GM19463 (cell line): ENCODE measurements around the gene ETFA.
A peak's percentile ranks its signal among the peaks of the same experiment; 100 is the strongest.
"Not testable (repeated sequence)": the region's sequence is repeated elsewhere in the genome, so short reads cannot be mapped to it uniquely, and the experiment has no call there.

ENCODE experiments used
- ATAC-seq: cut with Tn5 transposase; IDR thresholded peaks from one replicate; pipeline ENCODE4 v1.9.1; 2021; ENCODE audit warnings: mild to moderate bottlenecking, moderate library complexity; ENCODE audit not compliant: unreplicated experiment

Gene ETFA

GRCh38 chr15:76327191-76328105 lies 16.2 kb upstream of the ETFA start:
- no peak for ATAC-seq

GRCh38 chr15:76325704-76326103 lies 14.4 kb upstream of the ETFA start:
- no peak for ATAC-seq

GRCh38 chr15:76324066-76324465 lies 12.8 kb upstream of the ETFA start:
- ATAC-seq: no peak

GRCh38 chr15:76321602-76322001 lies 10.3 kb upstream of the ETFA start:
- ATAC-seq: no peak

GRCh38 chr15:76321171-76321570 lies 9.9 kb upstream of the ETFA start:
- ATAC-seq: no peak

GRCh38 chr15:76320012-76320411 lies 8.7 kb upstream of the ETFA start:
- no peak for ATAC-seq

GRCh38 chr15:76313731-76314130 lies 2.5 kb upstream of the ETFA start:
- no peak for ATAC-seq

- not testable (repeated sequence) for ATAC-seq
Measured at GRCh38 chr15:76313175-76313567, 1.9 kb upstream of the ETFA start.

GRCh38 chr15:76312540-76313174 lies 1.4 kb upstream of the ETFA start:
- ATAC-seq: no peak

GRCh38 chr15:76310475-76311099 lies 682 bp downstream of the ETFA start:
- ATAC-seq: peak; percentile 5

GRCh38 chr15:76309601-76310330 lies 1.5 kb downstream of the ETFA start:
- ATAC-seq: no peak

- ATAC-seq: no peak
Measured at GRCh38 chr15:76303909-76304308, 7.4 kb downstream of the ETFA start.

- no peak for ATAC-seq
Measured at GRCh38 chr15:76299786-76300185, 11.5 kb downstream of the ETFA start.

- no peak for ATAC-seq
Measured at GRCh38 chr15:76298986-76299385, 12.3 kb downstream of the ETFA start.

GRCh38 chr15:76297951-76298350 lies 13.3 kb downstream of the ETFA start:
- not testable (repeated sequence) for ATAC-seq

- ATAC-seq: no peak
Measured at GRCh38 chr15:76296849-76297248, 14.4 kb downstream of the ETFA start.

- ATAC-seq: not testable (repeated sequence)
Measured at GRCh38 chr15:76294463-76294862, 16.8 kb downstream of the ETFA start.

- no peak for ATAC-seq
Measured at GRCh38 chr15:76293361-76293760, 17.9 kb downstream of the ETFA start.

GRCh38 chr15:76289582-76289981 lies 21.7 kb downstream of the ETFA start:
- ATAC-seq: no peak

- ATAC-seq: no peak
Measured at GRCh38 chr15:76286271-76286879, 24.9 kb downstream of the ETFA start.
